ENCODE measurements around the gene CSN2. TPM values are rescaled to one million over a fixed set of nuclear protein-coding genes. Genes with fewer than 3 reads are reported as not detected.

The CSN2 gene
- total RNA-seq, 1 experiment from 2014 or later = not detected

GRCh38 chr4:69986663-69987062 is 21.1 kb upstream of the CSN2 start:
- H3K27me3 Mint-ChIP-seq (ENCODE audit: insufficient read depth, unreplicated experiment) = peaks cover 20% of the 10 kb centered on the region
- TF ChIP-seq CTCF (IDR thresholded peaks at IDR 0.05; ENCODE audit: unreplicated experiment) = no peak
- no peak overlapping the region for H3K27ac Mint-ChIP-seq (ENCODE audit: low read depth, unreplicated experiment)
- no peaks in the 10 kb centered on the region for H3K9me3 Mint-ChIP-seq (ENCODE audit: unreplicated experiment)
- no TSS peak for BruUV-seq (replicated peaks)
- H3K36me3 Mint-ChIP-seq (ENCODE audit: insufficient read depth, unreplicated experiment) = no peaks in the 10 kb centered on the region
- no peak overlapping the region for H3K4me3 Mint-ChIP-seq (ENCODE audit: unreplicated experiment)
- ChIA-PET CTCF (interaction anchor here (0.6 kb wide), 2 partner anchors 417 to 990 kb away, joined by 3 read pairs; no protein-coding TSS in a partner anchor), POLR2A (no interaction called here)
- intact Hi-C loops (cut with micrococcal nuclease) = no loop called here
- DNase-seq (ENCODE audit: unreplicated experiment) = no peak
- H3K4me1 Mint-ChIP-seq (ENCODE audit: insufficient read depth, unreplicated experiment) = peaks cover 6% of the 10 kb centered on the region

GRCh38 chr4:69984030-69984443 is 18.5 kb upstream of the CSN2 start:
- CTCF ChIA-PET = no interaction called here

GRCh38 chr4:69977582-69977981 is 12.1 kb upstream of the CSN2 start:
- intact Hi-C loops (cut with micrococcal nuclease) = no loop called here
- peaks cover 70% of the 10 kb centered on the region for H3K27me3 Mint-ChIP-seq (ENCODE audit: insufficient read depth, unreplicated experiment)
- H3K27ac Mint-ChIP-seq (ENCODE audit: low read depth, unreplicated experiment) = no peak overlapping the region
- ChIA-PET CTCF (no interaction called here), POLR2A (no interaction called here)
- H3K4me3 Mint-ChIP-seq (ENCODE audit: unreplicated experiment) = no peak overlapping the region
- no TSS peak for BruUV-seq (replicated peaks)
- H3K4me1 Mint-ChIP-seq (ENCODE audit: insufficient read depth, unreplicated experiment) = no peaks in the 10 kb centered on the region
- DNase-seq (ENCODE audit: unreplicated experiment) = no peak
- no peaks in the 10 kb centered on the region for H3K36me3 Mint-ChIP-seq (ENCODE audit: insufficient read depth, unreplicated experiment)
- no peaks in the 10 kb centered on the region for H3K9me3 Mint-ChIP-seq (ENCODE audit: unreplicated experiment)
- no peak for TF ChIP-seq CTCF (IDR thresholded peaks at IDR 0.05; ENCODE audit: unreplicated experiment)

More at GRCh38 chr4:69984030-69984443, 18.5 kb upstream of the CSN2 start:
- Mint-ChIP-seq H3K27me3 (ENCODE audit: insufficient read depth, unreplicated experiment) (peaks cover 20% of the 10 kb centered on the region), H3K27ac (ENCODE audit: low read depth, unreplicated experiment) (no peak overlapping the region), H3K4me3 (ENCODE audit: unreplicated experiment) (no peak overlapping the region), H3K4me1 (ENCODE audit: insufficient read depth, unreplicated experiment) (peaks cover 6% of the 10 kb centered on the region), H3K36me3 (ENCODE audit: insufficient read depth, unreplicated experiment) (no peaks in the 10 kb centered on the region), H3K9me3 (ENCODE audit: unreplicated experiment) (no peaks in the 10 kb centered on the region)
- intact Hi-C loops (cut with micrococcal nuclease) = no loop called here
- BruUV-seq (replicated peaks) = no TSS peak
- DNase-seq (ENCODE audit: unreplicated experiment) = peak; percentile 91
- no peak for TF ChIP-seq CTCF (IDR thresholded peaks at IDR 0.05; ENCODE audit: unreplicated experiment)
- POLR2A ChIA-PET = interaction anchor here (0.6 to 1.4 kb wide), 3 partner anchors 9 to 916 kb away, joined by 3 to 4 read pairs (median 3); partner anchors contain the start of gene SULT1E1

- intact Hi-C loops (cut with micrococcal nuclease) = no loop called here
- no peak for DNase-seq (ENCODE audit: unreplicated experiment)
- TF ChIP-seq CTCF (IDR thresholded peaks at IDR 0.05; ENCODE audit: unreplicated experiment) = no peak
- Mint-ChIP-seq H3K27ac (ENCODE audit: low read depth, unreplicated experiment) (no peak overlapping the region), H3K27me3 (ENCODE audit: insufficient read depth, unreplicated experiment) (peaks cover 71% of the 10 kb centered on the region), H3K4me1 (ENCODE audit: insufficient read depth, unreplicated experiment) (no peaks in the 10 kb centered on the region), H3K4me3 (ENCODE audit: unreplicated experiment) (no peak overlapping the region), H3K9me3 (ENCODE audit: unreplicated experiment) (no peaks in the 10 kb centered on the region), H3K36me3 (ENCODE audit: insufficient read depth, unreplicated experiment) (peaks cover 6% of the 10 kb centered on the region)
- POLR2A ChIA-PET = interaction anchor here (1.0 kb wide), 1 partner anchor 9 kb away, joined by 3 read pairs; no protein-coding TSS in a partner anchor
- BruUV-seq (replicated peaks) = no TSS peak
- CTCF ChIA-PET = no interaction called here
These were observed 9.1 kb upstream of the CSN2 start for GRCh38 chr4:69974631-69975030.
